ENCODE results near the gene PKIG. TPM values are rescaled to one million over a fixed set of nuclear protein-coding genes. Genes with fewer than 3 reads are reported as not detected.
A peak's percentile ranks its signal among the peaks of the same experiment; 100 is the strongest.

Gene PKIG
- total and polyA plus RNA-seq, 7 donors: 43.9 to 511 (median 348) TPM

GRCh38 chr20:44642203-44643153 is 60.1 kb downstream of the PKIG start:
- peak; percentile 90 for DNase-seq
- WGBS, 2 donors: 16 to 20% methylated on average over 17 of the region's 17 CpGs
- intact Hi-C loops (cut with DNase I): no loop called here
- Histone ChIP-seq H3K9me3 (no peaks in the 10 kb centered on the region), H3K27me3 (no peaks in the 10 kb centered on the region), H3K4me1 (peaks cover 0 to 44% (median 33%) of the 10 kb centered on the region in 4 donors), H3K36me3 (no peaks in the 10 kb centered on the region), H3K27ac (peak overlapping the region; percentile 70 to 77 (median 75)), H3K4me3 (peak overlapping the region in 3 of 4 donors; percentile 4 to 29 (median 20))
- no peak for TF ChIP-seq POLR2A (IDR thresholded peaks at IDR 0.05)
- TF ChIP-seq EP300 (IDR thresholded peaks at IDR 0.05): peak in 1 of 4 donors; percentile 1
- peak in 3 of 4 donors; percentile 19 to 43 (median 23) for TF ChIP-seq POLR2AphosphoS5 (IDR thresholded peaks at IDR 0.05)

DNA sequence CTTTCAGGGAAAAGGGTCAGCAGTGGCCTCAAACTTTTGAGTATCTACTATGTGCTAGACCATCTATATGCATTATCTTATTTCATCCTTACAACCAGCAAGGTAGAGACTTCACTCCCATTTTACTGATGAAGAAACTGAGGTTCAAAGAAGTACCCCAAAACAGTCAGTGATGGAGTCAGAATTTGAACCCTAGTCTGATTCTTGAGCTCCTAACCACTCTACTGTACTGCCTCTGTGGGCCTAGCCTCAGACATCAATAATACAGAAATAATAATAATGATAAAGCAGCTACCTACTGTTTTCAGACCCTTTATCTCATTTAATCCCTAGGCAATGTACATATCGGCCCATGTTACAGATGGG is 60.8 kb downstream of the PKIG start:
- H3K36me3 ChIP-seq: no peaks in the 10 kb centered on the region
- intact Hi-C loops (cut with DNase I): no loop called here
- 82% methylated on average over 1 of the region's 1 CpG for WGBS, 2 donors
- no peak for DNase-seq
- no peak overlapping the region for H3K4me3 ChIP-seq
- H3K27ac ChIP-seq: peak overlapping the region; percentile 70 to 77 (median 75)
- peaks cover 0 to 44% (median 33%) of the 10 kb centered on the region in 4 donors for H3K4me1 ChIP-seq
- TF ChIP-seq, protein P1, sequence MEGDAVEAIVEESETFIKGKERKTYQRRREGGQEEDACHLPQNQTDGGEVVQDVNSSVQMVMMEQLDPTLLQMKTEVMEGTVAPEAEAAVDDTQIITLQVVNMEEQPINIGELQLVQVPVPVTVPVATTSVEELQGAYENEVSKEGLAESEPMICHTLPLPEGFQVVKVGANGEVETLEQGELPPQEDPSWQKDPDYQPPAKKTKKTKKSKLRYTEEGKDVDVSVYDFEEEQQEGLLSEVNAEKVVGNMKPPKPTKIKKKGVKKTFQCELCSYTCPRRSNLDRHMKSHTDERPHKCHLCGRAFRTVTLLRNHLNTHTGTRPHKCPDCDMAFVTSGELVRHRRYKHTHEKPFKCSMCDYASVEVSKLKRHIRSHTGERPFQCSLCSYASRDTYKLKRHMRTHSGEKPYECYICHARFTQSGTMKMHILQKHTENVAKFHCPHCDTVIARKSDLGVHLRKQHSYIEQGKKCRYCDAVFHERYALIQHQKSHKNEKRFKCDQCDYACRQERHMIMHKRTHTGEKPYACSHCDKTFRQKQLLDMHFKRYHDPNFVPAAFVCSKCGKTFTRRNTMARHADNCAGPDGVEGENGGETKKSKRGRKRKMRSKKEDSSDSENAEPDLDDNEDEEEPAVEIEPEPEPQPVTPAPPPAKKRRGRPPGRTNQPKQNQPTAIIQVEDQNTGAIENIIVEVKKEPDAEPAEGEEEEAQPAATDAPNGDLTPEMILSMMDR (IDR thresholded peaks at IDR 0.05): no peak
- no peak for TF ChIP-seq EP300 (IDR thresholded peaks at IDR 0.05)
- TF ChIP-seq POLR2AphosphoS5 (IDR thresholded peaks at IDR 0.05): no peak
- TF ChIP-seq POLR2A (IDR thresholded peaks at IDR 0.05): no peak
- H3K9me3 ChIP-seq: no peaks in the 10 kb centered on the region
- no peaks in the 10 kb centered on the region for H3K27me3 ChIP-seq

DNA sequence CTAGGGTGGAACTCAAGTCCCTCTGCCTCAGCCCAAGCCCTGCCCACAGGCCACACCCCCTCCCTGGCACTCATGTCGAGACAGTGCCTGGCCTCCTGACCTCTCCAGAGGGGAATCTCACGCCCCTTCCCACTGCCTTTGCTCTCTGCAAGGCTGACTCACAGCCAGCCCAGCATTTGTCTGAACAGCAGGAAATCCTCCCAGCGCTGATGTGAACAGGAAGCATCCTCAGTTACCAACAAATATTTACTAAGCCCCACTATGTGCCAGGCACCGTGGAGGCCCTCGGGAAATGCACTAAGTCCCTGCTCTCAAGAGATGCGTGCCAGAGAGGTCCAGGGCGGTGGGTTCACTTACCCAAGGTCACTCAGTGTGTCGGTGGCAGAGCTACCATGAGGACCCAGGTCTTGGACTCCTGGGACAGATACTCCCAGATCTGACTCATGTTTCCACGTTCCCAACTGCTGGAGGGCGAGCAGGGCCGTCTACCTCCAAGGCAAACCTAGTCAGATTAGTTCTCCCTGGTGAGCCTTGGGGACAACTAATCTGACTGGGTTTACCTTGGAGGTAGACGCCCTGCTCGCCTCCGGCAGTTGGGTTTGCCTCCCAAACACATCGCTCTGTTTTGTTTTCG is 61.3 kb downstream of the PKIG start:
- Histone ChIP-seq H3K4me1 (peaks cover 0 to 44% (median 33%) of the 10 kb centered on the region in 4 donors), H3K27ac (peak overlapping the region; percentile 70 to 77 (median 75)), H3K36me3 (no peaks in the 10 kb centered on the region), H3K4me3 (no peak overlapping the region), H3K27me3 (no peaks in the 10 kb centered on the region), H3K9me3 (no peaks in the 10 kb centered on the region)
- 57 to 62% methylated on average over 16 of the region's 16 CpGs for WGBS, 2 donors
- TF ChIP-seq EP300 (IDR thresholded peaks at IDR 0.05): no peak
- TF ChIP-seq POLR2AphosphoS5 (IDR thresholded peaks at IDR 0.05): peak in 2 of 4 donors; percentile 27 to 65
- intact Hi-C loops (cut with DNase I): no loop called here
- DNase-seq: peak; percentile 83

DNA sequence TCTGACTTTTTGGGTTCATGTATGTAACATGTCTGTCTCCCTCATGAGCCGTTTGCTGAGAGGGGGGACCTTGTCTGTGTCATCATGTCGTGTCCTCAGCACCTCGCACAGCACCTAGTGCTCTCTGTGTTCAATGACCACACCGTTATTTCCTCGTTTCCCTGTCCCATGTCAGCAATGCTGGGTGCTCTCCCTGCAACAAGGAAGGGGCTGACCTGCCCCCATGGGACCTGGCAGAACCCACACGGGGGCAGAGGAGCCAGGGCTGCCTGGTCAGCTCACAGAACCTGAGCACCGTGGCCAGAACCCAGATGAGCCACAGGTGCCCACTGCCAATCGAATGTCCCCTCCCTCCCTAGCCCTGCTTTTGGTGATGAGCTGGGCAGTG is 61.8 kb downstream of the PKIG start:
- no peak for DNase-seq
- Histone ChIP-seq H3K27me3 (no peaks in the 10 kb centered on the region), H3K9me3 (no peaks in the 10 kb centered on the region), H3K27ac (peak overlapping the region; percentile 70 to 77 (median 75)), H3K4me1 (peaks cover 0 to 46% (median 34%) of the 10 kb centered on the region in 4 donors), H3K4me3 (no peak overlapping the region), H3K36me3 (no peaks in the 10 kb centered on the region)
- intact Hi-C loops (cut with DNase I): no loop called here
- WGBS, 2 donors: 79 to 83% methylated on average over 8 of the region's 8 CpGs
- no peak for TF ChIP-seq POLR2A (IDR thresholded peaks at IDR 0.05)
- TF ChIP-seq POLR2AphosphoS5 (IDR thresholded peaks at IDR 0.05): no peak

DNA sequence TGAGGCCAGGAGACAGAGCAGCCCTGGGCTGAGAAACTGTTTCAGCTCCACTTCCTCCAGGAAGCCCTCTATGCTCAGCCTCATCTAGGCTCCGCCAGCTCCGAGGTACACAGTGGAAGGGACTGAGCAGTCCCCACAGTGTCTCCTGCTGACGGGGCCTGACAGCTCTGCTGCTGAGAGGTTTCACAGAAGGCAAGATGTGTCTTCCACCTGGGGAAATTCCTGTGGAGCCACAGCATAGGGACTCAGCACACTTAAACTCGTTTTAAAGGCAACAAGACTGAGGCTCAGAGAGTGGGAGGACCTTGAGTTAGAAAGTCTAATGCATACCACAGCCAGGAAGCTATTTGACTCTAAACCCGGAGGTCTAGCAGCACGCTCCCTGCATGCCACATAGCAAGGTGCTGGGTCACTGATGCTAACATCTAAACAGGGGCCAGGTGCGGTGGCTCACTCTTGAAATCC is 62.3 kb downstream of the PKIG start:
- no peaks in the 10 kb centered on the region for H3K9me3 ChIP-seq
- no peaks in the 10 kb centered on the region for H3K36me3 ChIP-seq
- no peaks in the 10 kb centered on the region for H3K27me3 ChIP-seq
- TF ChIP-seq POLR2AphosphoS5 (IDR thresholded peaks at IDR 0.05) (no peak), EP300 (IDR thresholded peaks at IDR 0.05) (no peak), POLR2A (IDR thresholded peaks at IDR 0.05) (no peak)
- TF ChIP-seq, protein P1 (IDR thresholded peaks at IDR 0.05): no peak
- no peak overlapping the region for H3K4me3 ChIP-seq
- no peak for DNase-seq
- peaks cover 0 to 48% (median 34%) of the 10 kb centered on the region in 4 donors for H3K4me1 ChIP-seq
- 58 to 83% methylated on average over 7 of the region's 7 CpGs for WGBS, 2 donors
- intact Hi-C loops (cut with DNase I): no loop called here
- H3K27ac ChIP-seq: peak overlapping the region; percentile 70 to 77 (median 75)

Measured in sigmoid colon (tissue), 7 donors.